ENCODE data around the gene TRIM74.

DNA sequence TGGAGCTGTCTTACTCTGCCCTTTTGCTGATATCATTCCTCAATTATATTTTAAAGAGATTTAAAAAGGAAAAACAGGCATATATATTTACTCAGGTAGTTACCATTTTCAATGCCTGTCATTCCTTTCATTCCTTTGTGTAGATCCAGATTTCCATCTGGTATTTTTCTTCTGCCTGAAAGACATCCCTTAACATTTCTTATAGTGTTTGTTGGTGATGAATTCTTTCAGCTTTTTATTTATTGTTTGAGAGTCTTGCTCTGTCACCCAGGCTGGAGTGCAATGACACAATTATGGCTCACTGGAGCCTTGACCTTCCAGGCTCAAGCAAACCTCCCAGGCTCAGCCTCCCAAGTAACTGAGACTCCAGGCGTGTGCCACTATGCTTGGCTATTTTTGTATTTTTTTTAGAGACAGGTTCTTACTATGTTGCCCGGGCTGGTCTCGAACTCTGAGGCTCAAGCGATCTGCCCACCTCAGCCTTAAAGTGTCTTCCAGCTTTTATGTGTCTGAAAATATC lies 50.0 kb downstream of the TRIM74 start:
- no peak for TF ChIP-seq GATA2 (IDR thresholded peaks at IDR 0.05; ENCODE audit: low read depth, low read length)
- no peak for TF ChIP-seq GATA3 (IDR thresholded peaks at IDR 0.05; ENCODE audit: low read depth, low read length)
